GM18505 (cell line): ENCODE data around the gene PTGIR.

Experiments used
- ATAC-seq: cut with Tn5 transposase; IDR thresholded peaks from one replicate; pipeline ENCODE4 v1.9.1; 2021; ENCODE audit not compliant: unreplicated experiment
- POLR2A ChIP-seq: IDR thresholded peaks from 4 replicates; pipeline ENCODE4 v1.6.1; 2011; ENCODE audit warnings: borderline replicate concordance; ENCODE audit not compliant: insufficient read depth, insufficient read length; ENCODE audit errors: extremely low read depth

Gene PTGIR

DNA sequence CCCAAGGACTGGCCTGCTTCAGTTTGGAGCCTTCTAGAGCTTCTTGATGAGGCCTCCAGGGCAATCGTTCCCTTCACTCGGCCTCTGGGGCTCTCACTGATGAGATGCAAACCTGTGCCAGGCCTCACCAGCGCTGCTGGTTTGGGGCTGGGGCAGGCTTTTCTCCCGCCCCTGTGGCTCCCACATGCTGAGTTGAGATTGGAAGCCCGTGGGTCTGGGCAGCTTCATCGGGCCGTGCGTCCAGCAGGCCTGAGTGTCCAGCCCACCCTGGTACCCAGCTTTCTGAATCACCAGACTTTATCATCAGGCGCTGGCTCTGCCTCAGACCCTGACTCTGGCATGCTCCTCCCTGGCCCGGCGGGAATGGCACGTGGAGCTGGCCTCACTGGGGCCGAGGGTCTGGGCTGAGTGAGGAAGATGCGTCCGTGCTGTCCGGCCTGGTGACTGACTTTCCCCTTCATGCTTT lies 19.5 kb downstream of the PTGIR start:
- TF ChIP-seq POLR2A, result peak; percentile 24
- no peak for ATAC-seq

- TF ChIP-seq POLR2A, result no peak
- ATAC-seq, result no peak
Measured at GRCh38 chr19:46604781-46605355, 20.0 kb downstream of the PTGIR start.

- TF ChIP-seq POLR2A, result no peak
- ATAC-seq, result no peak
Measured at GRCh38 chr19:46603752-46604231, 21.1 kb downstream of the PTGIR start.

DNA sequence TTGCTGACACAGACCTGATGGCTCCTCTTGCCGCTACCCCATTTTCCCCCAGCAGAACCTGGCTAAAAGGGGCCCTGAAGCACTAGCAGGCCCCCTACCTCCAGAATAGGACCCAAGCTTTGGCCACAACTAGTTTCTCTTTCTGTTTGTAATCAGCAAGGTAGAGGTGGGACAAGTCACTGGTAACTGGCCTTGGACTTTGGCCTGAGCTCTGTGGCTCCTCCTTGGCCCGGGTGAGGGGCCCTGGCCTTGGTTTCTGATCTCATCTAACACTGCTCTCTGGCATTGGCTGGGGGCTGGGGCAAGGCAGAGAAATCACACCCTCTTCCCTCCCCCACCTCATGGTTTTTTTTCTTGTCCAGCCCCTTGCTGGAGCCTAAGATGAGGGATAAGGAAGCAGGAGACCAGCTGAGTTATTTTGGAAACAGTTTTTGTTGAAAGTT lies 21.7 kb downstream of the PTGIR start:
- TF ChIP-seq POLR2A, result no peak
- ATAC-seq, result no peak

- TF ChIP-seq POLR2A, result peak; percentile 25
- ATAC-seq, result no peak
Measured at GRCh38 chr19:46602392-46603194, 22.3 kb downstream of the PTGIR start.

DNA sequence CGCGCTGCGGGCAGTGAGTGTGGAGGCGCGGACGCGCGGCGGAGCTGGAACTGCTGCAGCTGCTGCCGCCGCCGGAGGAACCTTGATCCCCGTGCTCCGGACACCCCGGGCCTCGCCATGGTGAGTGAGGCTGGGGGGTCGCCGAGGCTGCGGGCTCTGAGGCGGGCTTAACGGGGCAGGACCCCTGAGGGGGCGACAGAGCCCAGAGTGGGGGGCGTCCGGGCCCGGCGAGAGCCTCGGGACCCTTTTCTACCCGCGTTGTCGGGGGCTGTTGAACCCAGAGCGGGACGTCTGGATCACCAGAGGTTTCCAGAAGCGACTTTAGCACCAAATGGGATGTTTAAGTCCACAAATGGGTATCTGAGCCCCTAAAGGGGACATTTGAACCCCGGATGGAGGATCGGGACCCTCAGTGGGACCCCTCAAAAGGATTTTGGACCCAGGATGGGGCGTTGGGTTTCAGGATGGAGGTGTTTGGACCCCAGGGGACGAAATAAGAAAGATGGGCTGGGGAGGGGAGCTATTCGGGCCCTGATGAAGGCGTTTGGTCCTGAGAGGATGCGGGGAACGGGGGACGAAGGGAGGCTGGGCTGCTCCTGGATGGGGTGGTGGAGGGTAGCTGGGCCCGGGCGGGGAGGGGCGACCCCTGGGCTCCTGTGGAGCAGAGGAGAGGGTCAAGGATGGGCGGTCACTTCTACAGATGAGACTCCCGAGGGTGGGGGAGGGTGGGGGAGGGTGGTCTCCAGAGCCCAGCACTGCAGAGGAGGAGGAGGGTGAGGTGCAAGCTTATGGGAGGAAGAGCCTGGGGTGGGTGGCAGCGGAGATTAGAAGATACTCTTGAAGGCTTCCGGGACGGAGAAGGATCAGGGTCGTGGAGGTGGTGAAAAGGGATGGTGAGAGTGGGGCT lies 23.3 kb downstream of the PTGIR start, which contains the start of gene CALM3:
Gene CALM3, plus strand, starts transcription at position 13 of the 907 bp plus-strand sequence. Its CDS starts 105 bp downstream, at position 118.
- TF ChIP-seq POLR2A, result peak; percentile 83
- ATAC-seq, result no peak

DNA sequence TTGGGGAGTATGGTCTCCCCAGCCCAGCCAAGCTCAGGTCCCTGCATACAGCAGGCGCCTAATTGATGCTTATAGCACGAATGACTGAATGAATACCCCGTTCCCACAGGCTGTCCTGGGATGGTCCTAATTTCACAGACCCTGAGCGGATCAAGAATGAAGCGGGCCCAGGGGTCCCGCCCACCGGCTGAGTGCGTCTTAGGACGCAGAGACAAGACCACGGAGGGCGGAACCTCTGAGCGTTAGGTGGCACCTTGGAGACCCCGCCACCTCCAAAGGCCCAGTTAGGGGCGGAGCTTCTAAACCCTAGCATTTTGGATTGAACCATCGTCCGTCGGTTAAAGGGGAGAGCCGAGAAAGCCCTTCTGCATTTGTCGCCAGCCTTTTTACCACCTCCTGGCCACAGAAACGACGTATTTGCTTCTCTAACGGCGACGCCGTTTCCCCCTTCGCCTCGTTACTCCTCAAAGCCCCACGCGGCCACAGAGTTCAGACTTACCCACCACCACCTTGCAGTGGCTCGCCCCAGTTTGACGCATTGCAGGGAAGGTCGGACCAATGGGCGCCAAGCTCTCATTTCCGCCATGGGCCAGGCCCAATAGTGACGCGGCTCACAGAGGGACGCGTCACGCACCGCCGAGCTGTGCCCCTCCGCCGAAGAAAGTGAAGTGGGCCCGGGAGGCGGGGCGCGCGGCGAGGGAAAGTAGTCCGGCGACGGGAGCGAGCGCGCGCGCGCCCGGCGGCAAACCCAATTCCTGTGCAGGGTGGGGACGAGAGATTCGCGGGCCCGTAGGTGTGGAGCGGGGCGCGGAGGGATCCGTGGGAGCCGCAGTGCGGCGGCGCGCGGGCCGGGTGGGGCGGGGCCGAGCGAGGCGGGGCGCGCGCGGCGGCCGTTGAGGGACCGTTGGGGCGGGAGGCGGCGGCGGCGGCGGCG lies 24.2 kb downstream of the PTGIR start:
- peak; percentile 71 for ATAC-seq
- peak; percentile 89 for TF ChIP-seq POLR2A

- no peak for ATAC-seq
- TF ChIP-seq POLR2A, result no peak
Measured at GRCh38 chr19:46599716-46600373, 25.0 kb downstream of the PTGIR start.

DNA sequence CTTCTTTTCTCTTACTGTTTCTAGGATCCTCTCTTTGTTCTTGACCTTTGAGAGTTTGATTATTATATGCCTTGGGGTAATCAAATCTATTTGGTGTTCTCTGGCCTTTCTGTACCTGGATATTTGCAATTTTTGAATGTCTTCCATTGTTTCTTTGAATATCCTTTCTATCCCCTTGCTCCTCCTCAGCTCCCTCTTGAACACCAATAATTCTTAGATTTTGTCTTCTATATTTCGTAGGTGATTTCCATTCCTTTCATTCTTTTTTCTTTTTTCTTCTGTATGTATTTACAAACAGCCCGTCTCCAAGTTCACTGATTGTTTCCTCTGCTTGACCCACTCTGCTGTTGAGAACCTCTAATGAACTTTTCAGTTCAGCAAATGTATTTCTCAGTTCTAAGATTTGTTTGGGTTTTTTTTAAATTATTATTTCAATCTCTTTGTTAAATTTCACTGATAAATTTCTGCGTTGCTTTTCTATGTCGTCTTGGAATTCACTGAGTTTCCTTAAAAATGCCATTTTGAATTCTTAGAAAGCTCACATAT lies 26.4 kb downstream of the PTGIR start:
- ATAC-seq, result no peak
- TF ChIP-seq POLR2A, result no peak

- ATAC-seq, result no peak
- no peak for TF ChIP-seq POLR2A
Measured at GRCh38 chr19:46596008-46596407, 28.9 kb downstream of the PTGIR start.

DNA sequence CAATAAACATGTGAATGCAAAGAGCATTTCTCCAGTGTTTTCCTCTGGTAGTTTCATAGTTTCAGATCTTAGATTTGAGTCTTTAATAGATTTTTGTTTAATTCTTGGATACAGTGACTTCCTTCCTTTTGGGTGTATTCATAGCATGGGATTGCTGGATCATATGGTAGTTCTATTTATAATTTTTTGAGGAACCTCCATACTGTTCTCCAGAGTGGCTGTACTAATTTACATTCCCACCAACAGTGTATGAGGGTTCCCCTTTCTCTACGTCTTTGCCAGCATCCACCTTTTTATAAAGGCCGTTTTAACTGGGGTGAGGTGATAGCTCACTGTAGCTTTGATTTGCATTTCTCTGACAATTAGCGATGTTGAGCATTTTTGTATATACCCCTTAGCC lies 33.0 kb downstream of the PTGIR start:
- TF ChIP-seq POLR2A, result no peak
- no peak for ATAC-seq
